Measurements from ENCODE around the gene CROCC2.

The CROCC2 gene

DNA sequence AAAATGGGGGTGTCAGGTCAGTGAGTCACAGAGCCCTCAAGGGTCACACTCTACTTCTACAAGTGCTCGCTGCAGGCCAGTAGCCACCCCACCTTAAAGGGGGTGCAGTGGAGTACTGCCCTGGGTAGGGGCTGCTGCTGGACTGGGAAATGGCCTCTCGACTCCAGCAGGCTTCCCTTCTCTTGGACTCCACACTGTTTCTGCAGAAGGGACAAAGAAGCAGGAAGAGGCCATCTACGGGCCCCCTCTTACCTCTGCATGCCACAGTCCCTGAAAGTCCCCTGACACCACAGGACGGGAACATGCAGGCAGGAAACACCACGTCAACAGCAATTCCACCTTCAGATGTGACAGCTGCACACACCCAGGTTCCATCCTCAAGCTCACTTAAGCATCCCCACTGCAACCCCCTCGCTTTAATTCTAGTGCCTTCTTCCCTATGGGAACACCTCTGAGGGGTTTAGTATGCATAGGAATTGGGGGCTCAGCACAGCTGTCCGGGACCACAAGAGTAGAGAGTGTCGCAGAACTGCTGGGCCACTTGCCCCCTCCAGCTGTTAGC is 114.6 kb downstream of the CROCC2 start:
- no peak overlapping the region for H3K27ac ChIP-seq
- no peak for TF ChIP-seq ZFX (IDR thresholded peaks at IDR 0.05)
- TF ChIP-seq, protein P1, sequence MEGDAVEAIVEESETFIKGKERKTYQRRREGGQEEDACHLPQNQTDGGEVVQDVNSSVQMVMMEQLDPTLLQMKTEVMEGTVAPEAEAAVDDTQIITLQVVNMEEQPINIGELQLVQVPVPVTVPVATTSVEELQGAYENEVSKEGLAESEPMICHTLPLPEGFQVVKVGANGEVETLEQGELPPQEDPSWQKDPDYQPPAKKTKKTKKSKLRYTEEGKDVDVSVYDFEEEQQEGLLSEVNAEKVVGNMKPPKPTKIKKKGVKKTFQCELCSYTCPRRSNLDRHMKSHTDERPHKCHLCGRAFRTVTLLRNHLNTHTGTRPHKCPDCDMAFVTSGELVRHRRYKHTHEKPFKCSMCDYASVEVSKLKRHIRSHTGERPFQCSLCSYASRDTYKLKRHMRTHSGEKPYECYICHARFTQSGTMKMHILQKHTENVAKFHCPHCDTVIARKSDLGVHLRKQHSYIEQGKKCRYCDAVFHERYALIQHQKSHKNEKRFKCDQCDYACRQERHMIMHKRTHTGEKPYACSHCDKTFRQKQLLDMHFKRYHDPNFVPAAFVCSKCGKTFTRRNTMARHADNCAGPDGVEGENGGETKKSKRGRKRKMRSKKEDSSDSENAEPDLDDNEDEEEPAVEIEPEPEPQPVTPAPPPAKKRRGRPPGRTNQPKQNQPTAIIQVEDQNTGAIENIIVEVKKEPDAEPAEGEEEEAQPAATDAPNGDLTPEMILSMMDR (conservative IDR thresholded peaks at IDR 0.05) = no peak

DNA sequence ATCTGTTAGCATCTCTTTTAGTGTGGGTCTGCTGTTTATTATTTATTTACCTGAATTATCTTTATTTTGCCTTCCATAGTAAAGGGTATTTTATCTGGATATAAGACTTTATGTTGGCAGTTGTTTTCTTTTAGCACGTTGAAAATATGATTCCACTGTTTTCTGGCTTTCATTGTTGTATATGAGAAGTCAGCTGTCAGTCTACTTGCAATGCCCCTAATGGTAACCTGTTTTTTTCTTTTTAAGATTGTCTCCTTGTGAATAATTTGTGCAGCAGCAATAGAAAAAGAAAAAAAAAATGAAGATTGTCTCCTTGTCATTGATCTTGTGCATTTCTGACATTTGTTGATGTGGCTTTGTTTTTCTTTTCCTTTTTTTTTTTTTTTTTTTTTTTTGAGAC is 119.5 kb downstream of the CROCC2 start:
- no peak overlapping the region for H3K27ac ChIP-seq
- no peak for TF ChIP-seq ZFX (IDR thresholded peaks at IDR 0.05)
- TF ChIP-seq, protein P1 (conservative IDR thresholded peaks at IDR 0.05) = no peak

DNA sequence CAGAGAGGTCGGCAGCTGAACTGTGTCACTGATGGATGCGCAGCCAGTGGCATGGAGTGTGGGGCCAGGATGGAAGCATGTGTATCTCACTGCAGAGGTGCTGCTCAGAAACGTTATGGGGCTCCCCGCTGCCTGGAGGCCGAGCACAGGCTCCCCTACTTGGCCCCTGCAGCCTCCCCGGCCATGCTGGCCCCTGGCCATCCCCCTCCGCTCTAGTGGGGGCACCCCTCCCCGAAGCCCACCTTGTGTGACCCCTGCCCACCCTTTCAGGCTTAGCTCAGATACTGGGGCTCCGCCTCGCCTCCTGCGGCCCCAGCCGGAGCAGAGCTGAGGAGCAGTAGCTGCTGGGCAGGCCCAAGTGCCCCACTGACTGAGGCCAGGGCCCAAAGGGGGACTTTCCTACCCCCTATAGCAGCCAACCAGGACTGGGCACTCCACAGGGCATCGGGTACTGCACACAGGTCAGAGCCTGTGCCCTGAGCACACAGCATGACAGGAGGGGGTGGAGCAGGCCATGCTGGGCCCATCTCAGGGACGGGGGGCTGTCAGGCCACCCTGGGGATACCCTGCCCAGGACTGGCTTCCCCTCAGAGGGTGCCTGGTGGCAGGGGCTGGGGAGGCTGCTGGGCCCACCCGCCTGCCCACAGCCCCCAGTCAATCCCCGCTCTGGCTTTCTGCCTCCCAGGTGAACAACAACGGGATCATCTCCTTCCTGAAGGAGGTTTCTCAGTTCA is 123.6 kb downstream of the CROCC2 start:
- TF ChIP-seq ZFX (IDR thresholded peaks at IDR 0.05) = no peak
- TF ChIP-seq, protein P1 (conservative IDR thresholded peaks at IDR 0.05) = no peak
- no peak overlapping the region for H3K27ac ChIP-seq

DNA sequence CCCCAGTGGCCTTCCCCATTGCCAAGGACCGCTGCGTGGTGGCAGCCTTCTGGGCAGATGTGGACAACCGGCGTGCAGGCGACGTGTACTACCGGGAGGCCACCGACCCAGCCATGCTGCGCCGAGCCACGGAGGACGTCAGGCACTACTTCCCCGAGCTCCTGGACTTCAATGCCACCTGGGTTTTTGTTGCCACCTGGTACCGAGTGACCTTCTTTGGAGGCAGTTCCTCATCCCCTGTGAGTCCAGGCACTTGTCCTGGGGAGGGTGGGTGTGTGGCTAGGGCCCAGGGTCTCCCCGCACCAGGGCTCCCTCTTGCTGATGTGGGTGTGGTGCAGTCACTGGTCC is 124.2 kb downstream of the CROCC2 start:
- TF ChIP-seq, protein P1 (conservative IDR thresholded peaks at IDR 0.05) = no peak
- TF ChIP-seq ZFX (IDR thresholded peaks at IDR 0.05) = no peak
- no peak overlapping the region for H3K27ac ChIP-seq

DNA sequence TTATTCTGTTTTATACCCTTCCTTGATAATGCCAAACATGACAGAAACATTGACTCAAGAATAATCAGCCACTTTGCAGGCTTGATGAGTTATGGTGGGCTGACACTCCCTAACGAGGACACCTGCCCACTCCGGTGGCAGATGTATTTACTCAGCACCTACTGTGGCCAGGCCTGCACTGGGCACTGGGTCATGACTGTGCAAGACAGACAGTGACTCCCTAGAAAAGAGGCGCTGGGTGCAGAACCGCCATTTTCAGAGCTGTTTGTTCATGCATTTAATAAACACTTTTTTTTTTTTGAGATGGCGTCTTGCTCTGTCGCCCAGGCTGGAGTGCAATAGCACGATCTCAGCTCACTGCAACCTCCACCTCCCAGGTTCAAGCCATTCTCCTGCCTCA is 124.7 kb downstream of the CROCC2 start:
- TF ChIP-seq, protein P1 (conservative IDR thresholded peaks at IDR 0.05) = no peak
- no peak for TF ChIP-seq ZFX (IDR thresholded peaks at IDR 0.05)

DNA sequence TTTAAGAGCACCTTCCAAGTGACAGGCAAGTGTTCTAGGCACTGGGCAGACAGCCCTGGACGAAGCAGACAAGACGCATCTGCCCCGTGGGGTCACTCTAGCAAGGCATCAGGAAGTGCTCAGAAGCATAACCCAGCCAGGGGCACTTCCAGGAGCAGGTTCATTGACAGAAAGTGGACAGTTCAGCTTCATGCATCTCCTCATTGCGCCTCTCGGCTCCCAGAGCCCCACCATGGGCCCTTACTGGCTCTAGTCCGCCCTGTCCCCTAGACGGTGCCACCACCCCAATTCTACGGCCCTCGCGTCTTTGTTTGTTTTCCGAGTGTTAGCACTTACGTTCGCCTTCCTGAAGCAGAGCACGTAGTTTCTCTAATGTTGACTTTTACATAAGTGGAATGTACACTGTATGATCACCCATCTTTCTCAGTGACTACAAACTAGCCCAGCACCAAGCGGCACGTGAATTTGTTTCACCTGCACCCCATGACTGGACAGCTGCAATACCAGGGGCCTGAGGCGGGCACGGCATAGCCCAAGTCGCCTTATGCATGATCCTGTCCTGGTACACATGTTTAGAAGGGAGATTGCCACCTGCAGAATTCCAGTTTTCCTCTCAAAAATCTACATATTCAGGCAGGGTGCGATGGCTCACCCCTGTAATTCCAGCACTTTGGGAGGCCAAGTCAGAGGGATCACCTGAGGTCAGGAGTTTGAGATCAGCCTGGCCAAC is 125.5 kb downstream of the CROCC2 start:
- H3K27ac ChIP-seq = no peak overlapping the region
- TF ChIP-seq ZFX (IDR thresholded peaks at IDR 0.05) = no peak
- TF ChIP-seq, protein P1 (conservative IDR thresholded peaks at IDR 0.05) = no peak

More for the DNA sequence above, 124.7 kb downstream of the CROCC2 start:
- no peak overlapping the region for H3K27ac ChIP-seq
